ENCODE results near the gene LDHAL6A.

The LDHAL6A gene

DNA sequence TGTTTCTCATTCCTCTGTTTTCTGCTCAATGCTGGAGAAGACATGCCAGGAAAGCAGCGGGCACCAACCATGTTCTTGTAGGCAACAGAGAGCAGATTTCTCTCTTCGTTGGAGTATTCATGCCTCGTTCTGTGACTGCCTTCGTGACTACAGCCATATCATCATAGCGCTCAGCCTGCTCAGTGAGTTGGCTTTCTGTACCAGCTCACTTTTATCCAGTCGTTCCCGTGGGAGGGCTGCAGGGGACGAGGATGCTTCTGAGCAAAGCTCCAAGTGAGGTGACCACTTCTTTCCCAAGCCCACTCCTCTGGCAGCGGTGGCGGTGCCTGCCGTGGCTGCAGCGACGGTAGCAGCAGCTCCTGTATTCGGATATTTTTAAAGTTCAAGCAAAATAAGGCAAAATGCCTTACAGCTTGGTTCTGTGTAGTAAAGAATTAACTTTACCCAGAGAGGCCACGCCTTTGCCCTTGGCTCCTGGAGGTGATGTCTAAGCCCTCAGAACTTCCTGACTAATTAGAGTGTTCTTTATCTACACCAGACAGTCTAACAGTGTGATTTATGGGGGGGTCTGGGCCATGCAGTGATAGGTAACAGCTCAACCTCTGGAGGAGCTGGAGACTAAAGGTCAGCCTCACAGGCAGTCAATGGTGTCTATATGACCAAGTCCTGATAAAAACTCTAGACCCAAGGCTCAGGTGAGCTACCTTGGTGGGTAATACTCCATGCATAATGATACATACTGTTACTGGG is 35.3 kb downstream of the LDHAL6A start:
- no peak for DNase-seq (ENCODE audit: low spot score)

DNA sequence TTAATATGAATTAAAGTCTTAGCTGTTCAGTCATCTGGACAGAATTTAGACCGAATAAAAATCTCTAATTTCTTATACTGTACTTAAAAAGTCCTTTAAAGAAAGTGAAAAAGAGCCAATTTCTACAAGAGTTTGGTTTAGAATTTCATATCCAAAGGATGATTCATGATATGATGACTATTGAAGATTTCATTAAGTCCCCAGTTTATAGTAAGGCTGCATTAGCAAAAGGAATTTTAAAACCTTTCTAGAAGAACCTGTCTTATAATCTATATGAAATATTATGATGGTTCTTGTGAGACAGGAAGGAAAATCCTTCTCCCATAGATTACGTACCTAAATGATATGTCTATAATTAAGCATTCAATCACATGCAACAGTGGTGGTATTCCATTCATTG is 36.3 kb downstream of the LDHAL6A start:
- no peak for DNase-seq (ENCODE audit: low spot score)

DNA sequence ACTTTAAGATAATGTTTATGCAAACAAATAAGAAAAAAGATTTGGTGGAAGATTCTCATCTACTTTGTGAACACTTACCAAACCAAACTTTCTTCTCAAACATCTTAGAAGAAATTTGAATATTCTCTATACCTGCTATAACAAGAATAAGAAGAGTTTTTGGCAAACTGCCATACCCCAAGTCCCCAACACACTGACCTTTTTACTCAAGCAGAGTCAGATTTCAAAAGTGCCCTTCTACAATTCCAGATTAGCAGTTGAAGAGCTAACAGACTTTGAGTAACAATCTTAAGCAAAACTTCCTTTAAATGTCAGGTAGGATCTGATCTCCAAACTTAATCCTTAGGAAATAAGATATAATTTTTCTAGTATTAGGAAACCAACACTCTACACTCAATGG is 37.2 kb downstream of the LDHAL6A start:
- no peak for DNase-seq (ENCODE audit: low spot score)

DNA sequence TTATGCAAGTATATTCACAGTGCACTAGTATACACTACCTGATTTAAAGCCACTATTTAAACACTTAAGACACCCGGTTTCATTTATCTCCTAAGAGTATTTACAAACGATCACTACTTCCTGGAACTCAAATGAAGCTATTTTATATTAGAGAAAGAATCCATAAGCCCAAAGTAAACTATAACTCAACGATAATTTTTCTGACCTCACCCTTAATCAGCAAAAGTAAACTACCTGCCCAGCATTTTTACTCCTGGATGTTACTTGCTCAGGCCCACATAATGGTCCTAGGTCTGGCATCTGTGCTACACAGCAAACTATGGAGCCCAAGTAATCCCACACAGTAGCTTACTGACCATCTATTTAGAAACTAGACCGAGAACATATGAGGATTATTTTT is 37.7 kb downstream of the LDHAL6A start:
- no peak for DNase-seq (ENCODE audit: low spot score)

DNA sequence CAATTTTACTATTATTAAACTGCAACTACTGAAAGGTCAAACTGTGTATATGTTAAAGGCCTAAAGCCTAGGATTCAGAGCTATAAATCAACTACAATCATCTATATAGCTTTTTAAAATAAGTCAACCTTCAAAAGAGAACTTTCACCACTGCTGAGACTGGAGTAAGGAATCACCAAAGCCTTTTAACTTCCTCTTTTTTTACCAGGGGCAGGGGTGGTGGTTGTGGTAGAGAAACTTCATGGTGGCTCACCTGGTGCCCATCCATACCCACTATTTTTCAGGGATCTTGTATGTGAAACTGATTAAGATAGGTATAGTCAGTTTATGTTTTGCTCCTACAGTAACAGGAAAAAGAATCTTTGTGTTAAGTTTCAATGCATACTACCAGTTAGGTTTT is 39.6 kb downstream of the LDHAL6A start:
- no peak for DNase-seq (ENCODE audit: low spot score)

DNA sequence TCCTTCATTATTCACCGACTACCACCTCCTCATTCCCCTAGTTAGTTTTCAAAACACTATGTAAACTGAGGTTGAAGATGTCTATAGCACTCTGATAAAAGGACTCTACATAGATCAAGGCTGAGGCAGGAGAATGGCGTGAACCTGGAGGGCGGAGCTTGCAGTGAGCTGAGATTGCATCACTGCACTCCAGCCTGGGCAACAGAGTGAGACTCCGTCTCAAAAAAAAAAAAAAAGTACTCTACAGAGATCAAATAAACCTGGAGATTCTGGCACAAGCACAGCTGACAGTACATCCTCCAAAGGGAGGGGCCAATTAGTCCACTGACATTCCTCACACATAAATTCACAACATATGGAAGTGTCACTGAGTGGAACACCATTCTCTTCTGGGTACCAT is 40.0 kb downstream of the LDHAL6A start:
- DNase-seq (ENCODE audit: low spot score): no peak

DNA sequence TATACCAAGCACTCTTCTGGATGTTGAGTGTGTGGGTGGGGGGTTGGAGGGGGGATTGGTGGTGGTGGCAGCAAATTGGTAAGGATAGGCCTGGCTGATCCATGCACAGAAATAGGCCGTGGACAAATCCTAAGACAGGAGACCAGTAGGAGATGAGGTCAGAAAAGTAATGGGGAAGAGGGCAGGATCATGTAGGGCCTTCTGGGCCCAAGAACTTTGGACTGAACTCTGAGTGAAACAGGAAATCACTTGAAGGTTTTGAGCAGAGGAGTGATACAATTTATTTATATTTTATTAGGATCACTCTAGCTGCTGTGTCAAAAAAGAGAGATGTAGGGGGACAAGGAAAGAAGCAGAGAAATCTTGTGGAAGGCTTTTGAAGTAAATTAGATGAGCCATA is 42.4 kb downstream of the LDHAL6A start:
- no peak for DNase-seq (ENCODE audit: low spot score)

DNA sequence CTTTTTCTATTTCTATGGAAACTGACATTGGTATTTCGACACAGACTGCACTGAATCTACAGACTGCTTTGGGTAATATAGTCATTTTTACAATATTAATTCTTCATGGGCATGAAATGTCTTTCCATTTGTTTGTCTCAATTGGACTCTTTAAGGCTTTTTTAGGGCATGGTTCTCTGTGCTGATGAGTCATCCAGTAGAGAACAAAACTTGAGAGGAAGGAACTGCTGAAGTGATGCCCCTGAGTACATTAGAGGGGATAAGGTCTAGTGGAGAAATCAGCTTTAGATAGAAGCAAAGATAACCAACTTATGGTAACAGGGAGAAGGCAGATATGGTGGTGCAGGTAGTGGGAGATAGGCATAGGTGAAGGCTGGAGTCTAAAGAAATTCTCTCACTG is 46.0 kb downstream of the LDHAL6A start:
- DNase-seq (ENCODE audit: low spot score): no peak

DNA sequence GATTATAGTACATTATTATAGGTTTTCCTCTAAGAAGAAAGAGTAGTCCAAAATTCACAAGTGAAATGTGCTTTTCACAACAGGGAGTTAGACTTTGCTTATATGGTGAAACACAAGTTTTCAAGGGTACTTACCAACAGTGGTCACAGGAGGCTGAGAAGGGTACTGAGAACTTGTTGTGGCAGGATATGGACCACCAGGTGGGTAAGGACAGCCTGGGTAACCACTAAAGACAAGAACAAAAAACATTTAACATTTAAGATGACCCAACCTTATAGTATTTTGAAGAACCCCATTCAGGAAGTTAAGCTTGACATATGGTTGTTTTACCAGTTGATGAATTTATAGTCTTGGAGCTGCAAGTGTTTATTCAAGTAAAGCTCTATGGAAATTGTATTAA is 46.7 kb downstream of the LDHAL6A start:
- no peak for DNase-seq (ENCODE audit: low spot score)

DNA sequence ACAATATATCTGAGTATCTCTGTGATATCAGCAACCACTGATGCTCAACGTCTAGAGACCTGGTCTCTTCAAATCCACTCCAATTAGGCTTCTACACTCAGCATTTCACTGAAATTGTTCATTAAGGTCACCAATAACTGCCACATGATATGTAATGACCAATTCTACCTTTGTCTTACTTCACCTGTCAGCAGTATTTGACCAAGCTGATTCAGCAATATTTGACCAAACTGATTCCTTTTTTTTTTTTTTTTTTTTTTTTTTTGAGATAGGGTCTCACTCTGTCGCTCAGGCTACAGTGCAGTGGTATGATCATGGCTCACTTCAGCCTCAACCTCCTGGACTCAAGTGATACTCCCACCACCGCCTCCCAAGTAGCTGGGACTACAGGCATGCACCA is 65.5 kb downstream of the LDHAL6A start:
- DNase-seq (ENCODE audit: low spot score): no peak

DNA sequence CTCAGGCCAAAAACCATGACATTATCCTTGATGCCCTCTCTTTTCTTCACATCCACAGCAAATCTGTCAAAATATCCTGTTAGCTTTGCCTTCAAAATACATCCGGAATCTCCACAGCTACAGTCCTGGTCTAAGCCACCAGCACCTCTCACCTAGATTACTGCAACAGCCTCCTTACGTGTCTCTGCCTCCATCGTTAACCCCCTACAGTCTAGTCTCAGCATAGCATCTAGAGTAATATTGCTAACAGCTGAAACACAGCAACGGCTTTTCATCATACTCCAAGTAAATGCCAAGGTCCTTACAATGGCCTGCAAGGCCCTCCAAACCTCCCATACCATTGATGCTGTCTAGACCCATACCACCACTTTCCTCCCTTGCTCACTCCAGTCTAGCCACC is 66.7 kb downstream of the LDHAL6A start:
- no peak for DNase-seq (ENCODE audit: low spot score)

DNA sequence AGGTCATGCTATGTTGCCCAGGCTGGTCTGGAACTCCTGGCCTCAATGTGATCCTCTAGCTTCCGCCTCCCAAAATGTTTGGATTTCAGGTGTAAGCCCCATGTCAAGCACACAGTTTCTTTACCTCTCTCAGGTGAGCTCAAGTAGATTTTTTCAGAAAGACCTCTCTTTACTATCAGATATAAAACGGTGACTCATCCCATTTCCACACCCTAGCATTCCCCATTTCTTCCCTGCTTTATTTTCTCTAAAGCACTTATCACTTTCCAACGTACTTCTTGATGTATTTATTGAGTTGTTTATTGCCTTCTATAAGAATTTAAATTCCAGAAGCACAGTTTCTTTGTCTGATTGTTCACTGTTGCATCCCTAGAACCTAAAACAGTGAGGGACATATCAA is 67.4 kb downstream of the LDHAL6A start:
- no peak for DNase-seq (ENCODE audit: low spot score)

DNA sequence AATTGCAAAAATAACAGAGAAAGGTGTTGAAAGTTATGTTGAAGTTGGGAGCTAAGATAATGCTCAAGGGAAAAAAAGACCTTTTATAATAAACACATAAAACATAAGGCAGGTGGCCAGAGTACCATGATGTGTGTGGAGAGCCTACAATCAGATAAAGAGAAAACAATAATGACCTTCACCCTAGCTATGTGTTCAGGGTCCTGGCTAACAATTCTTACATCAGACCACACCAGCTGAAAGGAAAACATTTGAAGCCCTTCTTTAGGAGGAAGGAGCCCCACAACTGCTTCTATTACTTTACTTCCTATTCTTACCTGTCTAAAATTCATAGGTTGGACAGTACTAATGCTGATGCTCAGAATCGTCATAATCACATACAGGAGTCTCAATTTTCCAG is 68.6 kb downstream of the LDHAL6A start:
- no peak for DNase-seq (ENCODE audit: low spot score)

DNA sequence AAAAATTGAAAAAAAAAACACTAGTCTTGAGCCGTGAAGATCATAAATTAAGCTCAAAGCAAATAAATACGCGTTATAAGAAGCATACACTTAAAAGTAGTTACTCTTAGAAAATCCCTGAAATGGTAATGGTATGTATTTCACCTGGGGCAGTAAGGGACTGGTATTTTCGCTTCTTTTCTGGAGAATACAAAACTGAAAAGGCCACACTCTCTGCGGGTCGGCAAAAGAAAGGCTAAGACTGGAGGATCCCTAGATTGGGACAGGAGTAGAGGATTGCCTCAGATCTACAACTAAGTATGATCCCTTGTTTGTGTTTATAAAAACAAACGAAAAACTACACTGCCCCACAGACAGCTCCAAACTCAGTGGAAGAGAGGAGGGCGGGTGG is 70.5 kb downstream of the LDHAL6A start:
- DNase-seq (ENCODE audit: low spot score): no peak

DNA sequence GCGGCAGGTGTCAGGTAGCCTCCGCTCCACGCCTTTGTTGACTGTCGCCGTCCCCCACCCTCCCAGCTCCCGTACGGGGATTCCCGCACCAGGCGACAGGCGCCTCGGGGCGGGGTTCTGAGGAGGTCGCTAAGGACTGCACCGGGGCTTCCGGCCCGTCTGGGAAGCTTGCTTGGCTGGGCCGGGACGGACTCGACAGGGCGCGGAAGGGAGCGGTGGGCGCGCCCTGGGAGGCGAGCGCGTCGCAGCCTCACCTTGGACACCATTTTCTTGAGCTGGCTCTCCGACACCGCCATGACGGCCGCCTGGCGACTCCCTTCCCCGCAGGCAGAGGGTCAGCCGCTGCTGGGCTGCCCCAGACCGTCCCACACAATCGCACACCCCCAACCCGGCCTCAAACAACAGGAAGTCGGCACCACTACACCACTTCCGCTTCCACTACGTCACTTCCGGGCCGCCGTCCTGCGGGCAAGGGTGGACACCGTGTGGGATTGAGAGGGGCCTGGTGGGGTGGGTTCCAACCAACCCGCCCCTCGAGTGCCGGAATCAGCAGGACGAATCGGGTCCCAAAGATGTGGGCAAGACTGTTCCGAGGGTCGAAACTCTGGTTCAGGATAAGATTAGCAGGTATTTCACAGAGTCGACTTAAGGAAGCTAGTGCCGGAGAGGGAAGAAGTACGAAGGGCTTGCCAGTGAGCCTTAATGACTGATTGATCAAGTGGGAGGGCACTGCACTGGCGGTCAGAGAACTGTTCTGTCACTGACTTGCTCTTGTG is 71.1 kb downstream of the LDHAL6A start, which contains the start of gene TSG101:
TSG101 (minus strand) TSS at position 422 of the 776 bp plus-strand sequence; CDS start at position 296, 126 bp downstream.
- peak; percentile 94 for DNase-seq (ENCODE audit: low spot score)

DNA sequence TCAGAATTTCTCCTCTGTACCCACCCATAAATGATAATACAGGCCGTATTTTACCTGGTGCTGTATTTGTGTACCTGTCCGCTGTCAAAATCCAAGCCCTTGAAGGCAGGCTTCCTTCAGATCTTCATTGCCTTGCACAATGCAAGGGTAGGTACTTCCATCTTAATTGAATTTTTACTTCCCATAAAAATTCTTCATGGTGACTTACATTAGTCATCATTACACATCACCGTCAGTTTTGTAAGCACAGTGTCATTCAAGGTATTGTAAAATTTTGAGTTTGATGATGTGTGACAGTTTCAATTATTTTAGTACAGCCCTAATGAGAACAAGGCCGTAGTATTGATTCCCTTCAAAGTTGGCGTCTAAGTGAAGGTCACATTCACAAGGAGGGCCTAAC is 71.9 kb downstream of the LDHAL6A start:
- peak; percentile 75 for DNase-seq (ENCODE audit: low spot score)
